GM12878 (cell line): ENCODE data around the gene SOX10. TPM values are rescaled to one million over a fixed set of nuclear protein-coding genes. Genes with fewer than 3 reads are reported as not detected.

Experiments used
- ATAC-seq: fragments of 200-7000 bp; cut with Tn5 transposase; 3 replicates; pipeline ENCODE4 v1.9.1; 2020; ENCODE audit warnings: mild to moderate bottlenecking, moderate library complexity
- BruUV-seq: library from RNA; stranded (reverse); fragments of 400-500 nt; replicated peaks from 2 replicates; lab custom pipeline; 2021; lab: Mats Ljungman, UMichigan
- CTCF ChIA-PET: fragments of 300-600 bp; sonication (Branson Sonifier 250); formaldehyde crosslinking; extraction: SDS; loops from one replicate; lab custom pipeline; 2021; ENCODE audit warnings: inconsistent platforms; lab: Yijun Ruan, JAX
- POLR2A ChIA-PET: fragments of 350-600 bp; formaldehyde crosslinking; extraction: SDS; loops from one replicate; lab custom pipeline; 2021; ENCODE audit warnings: inconsistent platforms; lab: Charles Lee
- RAD21 ChIA-PET: fragments of 300-600 bp; sonication (Branson Sonifier 250); formaldehyde crosslinking; loops from one replicate; lab custom pipeline; 2023; ENCODE audit warnings: antibody characterized with exemption; ENCODE audit not compliant: unreplicated experiment; lab: Charles Lee
- SMC1A ChIA-PET: fragments of 300-600 bp; sonication (Branson Sonifier 250); formaldehyde crosslinking; loops from one replicate; lab custom pipeline; 2023; ENCODE audit not compliant: unreplicated experiment, uncharacterized antibody; lab: Charles Lee
- DNase-seq: peaks from one replicate; pipeline ENCODE4 v3.0.0-alpha.2; 2011; ENCODE audit warnings: low read depth, low spot score
- FAIRE-seq: peaks from 3 replicates; lab custom pipeline; 2011; peaks lifted over from hg19 to GRCh38; lab: Jason Lieb, UNC
- H2AFZ ChIP-seq: 2 replicates; pipeline ENCODE4 v1.6.0; 2011; ENCODE audit warnings: low read depth, low read length, control low read depth; ENCODE audit not compliant: control insufficient read depth
- H3K27ac ChIP-seq: 2 replicates; pipeline ENCODE4 v1.5.1; 2011; ENCODE audit warnings: control low read depth; ENCODE audit not compliant: control insufficient read depth, insufficient read depth
- H3K27me3 ChIP-seq, 2 experiments: replicated peaks in 1 of 2; 2 replicates each; pipeline versions ENCODE4 v1.6.0 to v1.6.1; 2011; ENCODE audit warnings: low read length in 1 of 2; ENCODE audit not compliant: control insufficient read depth in 2 of 2, insufficient read depth in 2 of 2
- H3K36me3 ChIP-seq, 2 experiments: 2 replicates each; pipeline ENCODE4 v1.5.1; 2011; ENCODE audit warnings: low read length in 1 of 2; ENCODE audit not compliant: control insufficient read depth in 2 of 2, insufficient read depth in 2 of 2
- H3K4me1 ChIP-seq: 2 replicates; pipeline ENCODE4 v1.6.1; 2011; ENCODE audit warnings: mild to moderate bottlenecking, low read length, moderate library complexity, mixed read lengths; ENCODE audit not compliant: control insufficient read depth, insufficient read depth
- H3K4me2 ChIP-seq: 2 replicates; pipeline ENCODE4 v1.6.0; 2011; ENCODE audit warnings: control low read depth; ENCODE audit not compliant: control insufficient read depth, insufficient read depth
- H3K4me3 ChIP-seq: fragments of 200-600 bp; sonication (generic); 2 replicates; pipeline ENCODE4 v1.5.1; 2016
- H3K79me2 ChIP-seq: 2 replicates; pipeline ENCODE4 v1.6.0; 2011; ENCODE audit warnings: low read length; ENCODE audit not compliant: control insufficient read depth, insufficient read depth
- H3K9ac ChIP-seq: 2 replicates; pipeline ENCODE4 v1.8.0; 2011; ENCODE audit warnings: low read length, control low read depth, mixed read lengths; ENCODE audit not compliant: control insufficient read depth, insufficient read depth
- H3K9me3 ChIP-seq: replicated peaks from 3 replicates; pipeline ENCODE4 v1.5.1; 2011; ENCODE audit warnings: mild to moderate bottlenecking, low read length; ENCODE audit not compliant: control insufficient read depth, insufficient read depth
- H4K20me1 ChIP-seq: 2 replicates; pipeline ENCODE4 v1.6.0; 2011; ENCODE audit not compliant: control insufficient read depth, insufficient read depth
- HDAC6 ChIP-seq: fragments of 200-600 bp; sonication (generic); IDR thresholded peaks from one replicate; pipeline ENCODE4 v1.8.0; 2017; ENCODE audit warnings: antibody characterized with exemption; ENCODE audit not compliant: unreplicated experiment
- PBX3 ChIP-seq: IDR thresholded peaks from 2 replicates; pipeline ENCODE4 v1.6.1; 2011; ENCODE audit warnings: mild to moderate bottlenecking, low read depth, low read length, moderate library complexity; ENCODE audit not compliant: insufficient replicate concordance
- WGBS: methylation state at CpG from one replicate; pipeline ENCODE4 v1.1.6; 2016; ENCODE audit warnings: low lambda C conversion rate; ENCODE audit not compliant: insufficient replicate concordance, insufficient coverage; ENCODE audit errors: missing lambda C conversion rate; 5-methylcytosine and 5-hydroxymethylcytosine counted together
- in situ Hi-C: fragments of 300-500 bp; cut with MboI; formaldehyde crosslinking; loops from 9 replicates; pipeline ENCODE4 v1.14.3; 2018; ENCODE audit warnings: mixed read lengths
- intact Hi-C: fragments of 100-400 bp; cut with micrococcal nuclease; formaldehyde crosslinking; loops from one replicate; pipeline ENCODE4 v1.14.2; 2022; ENCODE audit not compliant: unreplicated experiment
- polyA plus RNA-seq, 11 experiments: library from polyadenylated mRNA; depleted of rRNA in 4 of 11; unstranded in 6 of 11; stranded (reverse) in 5 of 11; fragments of >200 nt; fragmentation: Nextera tagmentation in 4 of 11; fragmentation: Illumina TruSeq in 1 of 11; extraction: Ambion mirVana in 4 of 11; extraction: Trizol in 1 of 11; gene quantifications; 1 replicate in 1 of 11; 2 replicates in 10 of 11; pipeline versions ENCODE4 v1.2.1 to v1.2.3, GENCODE V29; 2011 to 2016; ENCODE audit warnings: inconsistent platforms in 2 of 11, missing spikeins in 2 of 11, low read depth in 1 of 11
- total RNA-seq, 4 experiments: library from RNA; depleted of rRNA in 3 of 4; stranded (reverse); fragments of >200 nt in 3 of 4; fragmentation: Illumina TruSeq in 1 of 4; extraction: Trizol in 1 of 4; gene quantifications; 2 replicates each; pipeline versions ENCODE4 v1.2.1 to v1.2.3, GENCODE V29; 2013 to 2021
- TF ChIP-seq, protein P1 (sequence below): IDR thresholded peaks from 2 replicates; pipeline ENCODE4 v1.6.1; 2011; ENCODE audit warnings: borderline replicate concordance, low read depth, mild to moderate bottlenecking, moderate library complexity, low read length; ENCODE audit not compliant: insufficient read depth, poor library complexity, severe bottlenecking

SOX10 gene
- total and polyA plus RNA-seq, 10 of the 15 experiments (the other 5 are each of a cell fraction or from before 2014, with no cell fraction given), result 0.05 TPM; not detected in 9

DNA sequence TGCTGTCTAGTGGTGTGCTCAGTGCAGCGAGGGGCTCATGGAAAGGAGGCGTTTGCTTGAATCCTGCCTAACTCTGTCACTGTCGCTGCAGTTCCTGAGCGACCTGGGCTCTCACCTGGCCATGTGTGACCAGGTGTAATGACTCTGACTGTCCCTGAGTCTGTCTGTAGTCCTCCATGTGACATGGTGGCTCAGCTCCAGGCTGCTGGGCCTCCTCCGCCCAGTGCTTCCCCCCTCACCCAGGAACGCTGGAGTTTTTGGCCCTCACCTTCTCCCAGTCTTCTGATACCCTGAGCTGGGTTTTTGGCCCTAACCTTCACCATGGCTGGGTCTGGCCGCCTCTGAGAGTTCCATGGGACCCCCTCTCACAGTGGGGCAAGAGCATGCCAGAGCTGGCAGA lies 58.0 kb downstream of the SOX10 start:
- no peak for ATAC-seq
- Histone ChIP-seq H3K4me1 (0 out of 2 replicates have a peak, but pooled peaks cover 3% of the 10 kb centered on the region), H3K79me2 (no peaks in the 10 kb centered on the region), H3K27me3 (no peaks in the 10 kb centered on the region), H4K20me1 (no peaks in the 10 kb centered on the region), H3K36me3 (peaks cover 3 to 6% of the 10 kb centered on the region in 2 experiments; a peak in 3 of 4 replicates), H3K4me2 (no peak overlapping the region), H3K27ac (no peak overlapping the region), H3K9ac (no peak overlapping the region), H3K9me3 (no peaks in the 10 kb centered on the region), H2AFZ (no peak overlapping the region), H3K4me3 (no peak overlapping the region)
- FAIRE-seq, result no peak
- DNase-seq, result no peak
- ChIA-PET CTCF (interaction anchor here (0.6 kb wide), 2 partner anchors 48 to 738 kb away, joined by 3 read pairs; no protein-coding TSS in a partner anchor), RAD21 (no interaction called here), SMC1A (no interaction called here), POLR2A (interaction anchor here (0.6 kb wide), 1 partner anchor 338 kb away, joined by 4 read pairs; no protein-coding TSS in a partner anchor)
- TF ChIP-seq PBX3 (peak; percentile 11), HDAC6 (no peak)
- TF ChIP-seq, protein P1, sequence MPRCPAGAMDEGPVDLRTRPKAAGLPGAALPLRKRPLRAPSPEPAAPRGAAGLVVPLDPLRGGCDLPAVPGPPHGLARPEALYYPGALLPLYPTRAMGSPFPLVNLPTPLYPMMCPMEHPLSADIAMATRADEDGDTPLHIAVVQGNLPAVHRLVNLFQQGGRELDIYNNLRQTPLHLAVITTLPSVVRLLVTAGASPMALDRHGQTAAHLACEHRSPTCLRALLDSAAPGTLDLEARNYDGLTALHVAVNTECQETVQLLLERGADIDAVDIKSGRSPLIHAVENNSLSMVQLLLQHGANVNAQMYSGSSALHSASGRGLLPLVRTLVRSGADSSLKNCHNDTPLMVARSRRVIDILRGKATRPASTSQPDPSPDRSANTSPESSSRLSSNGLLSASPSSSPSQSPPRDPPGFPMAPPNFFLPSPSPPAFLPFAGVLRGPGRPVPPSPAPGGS, result peak; percentile 91
- in situ Hi-C loops (no loop called here), intact Hi-C loops (no loop called here)
- WGBS, result 97% methylated on average over 7 of the region's 7 CpGs
- BruUV-seq, result no TSS peak
